ENCODE measurements around the gene VGLL4.
"Not testable (repeated sequence)": the region's sequence is repeated elsewhere in the genome, so short reads cannot be mapped to it uniquely, and the experiment has no call there.

VGLL4 gene

GRCh38 chr3:11643605-11644087 lies at the start of gene VGLL4:
VGLL4 (minus strand) TSS chr3:11643915; CDS start chr3:11643518, 397 bp downstream.
- peak; percentile 96 for DNase-seq

GRCh38 chr3:11692532-11692813 lies 48.8 kb upstream of the VGLL4 start:
- no peak for DNase-seq

- no peak for DNase-seq
Measured at GRCh38 chr3:11691767-11692531, 48.2 kb upstream of the VGLL4 start.

- DNase-seq, result peak; percentile 29
Measured at GRCh38 chr3:11690863-11691766, 47.4 kb upstream of the VGLL4 start.

- no peak for DNase-seq
Measured at GRCh38 chr3:11689749-11690148, 46.0 kb upstream of the VGLL4 start.

DNA sequence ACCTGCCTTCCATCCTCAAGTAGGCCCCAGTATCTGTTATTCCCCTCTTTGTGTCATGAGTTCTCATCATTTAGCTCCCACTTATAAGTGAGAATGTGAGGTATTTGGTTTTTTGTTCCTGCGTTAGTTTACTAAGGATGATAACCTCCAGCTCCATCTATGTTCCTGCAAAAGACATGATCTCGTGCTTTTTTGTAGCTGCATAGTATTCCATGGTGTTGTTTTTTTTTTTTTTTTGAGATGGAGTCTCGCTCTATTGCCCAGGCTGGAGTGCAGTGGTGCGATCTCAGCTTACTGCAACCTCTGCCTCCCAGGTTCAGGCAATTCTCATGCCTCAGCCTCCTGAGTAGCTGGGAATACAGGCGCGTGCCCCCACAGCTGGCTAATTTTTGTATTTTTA lies 41.3 kb upstream of the VGLL4 start:
- not testable (repeated sequence) for DNase-seq

- DNase-seq, result no peak
Measured at GRCh38 chr3:11680509-11680908, 36.8 kb upstream of the VGLL4 start.

GRCh38 chr3:11679964-11680363 lies 36.2 kb upstream of the VGLL4 start:
- DNase-seq, result no peak

- no peak for DNase-seq
Measured at GRCh38 chr3:11672363-11672762, 28.6 kb upstream of the VGLL4 start.

- no peak for DNase-seq
Measured at GRCh38 chr3:11671648-11672100, 28.0 kb upstream of the VGLL4 start.

DNA sequence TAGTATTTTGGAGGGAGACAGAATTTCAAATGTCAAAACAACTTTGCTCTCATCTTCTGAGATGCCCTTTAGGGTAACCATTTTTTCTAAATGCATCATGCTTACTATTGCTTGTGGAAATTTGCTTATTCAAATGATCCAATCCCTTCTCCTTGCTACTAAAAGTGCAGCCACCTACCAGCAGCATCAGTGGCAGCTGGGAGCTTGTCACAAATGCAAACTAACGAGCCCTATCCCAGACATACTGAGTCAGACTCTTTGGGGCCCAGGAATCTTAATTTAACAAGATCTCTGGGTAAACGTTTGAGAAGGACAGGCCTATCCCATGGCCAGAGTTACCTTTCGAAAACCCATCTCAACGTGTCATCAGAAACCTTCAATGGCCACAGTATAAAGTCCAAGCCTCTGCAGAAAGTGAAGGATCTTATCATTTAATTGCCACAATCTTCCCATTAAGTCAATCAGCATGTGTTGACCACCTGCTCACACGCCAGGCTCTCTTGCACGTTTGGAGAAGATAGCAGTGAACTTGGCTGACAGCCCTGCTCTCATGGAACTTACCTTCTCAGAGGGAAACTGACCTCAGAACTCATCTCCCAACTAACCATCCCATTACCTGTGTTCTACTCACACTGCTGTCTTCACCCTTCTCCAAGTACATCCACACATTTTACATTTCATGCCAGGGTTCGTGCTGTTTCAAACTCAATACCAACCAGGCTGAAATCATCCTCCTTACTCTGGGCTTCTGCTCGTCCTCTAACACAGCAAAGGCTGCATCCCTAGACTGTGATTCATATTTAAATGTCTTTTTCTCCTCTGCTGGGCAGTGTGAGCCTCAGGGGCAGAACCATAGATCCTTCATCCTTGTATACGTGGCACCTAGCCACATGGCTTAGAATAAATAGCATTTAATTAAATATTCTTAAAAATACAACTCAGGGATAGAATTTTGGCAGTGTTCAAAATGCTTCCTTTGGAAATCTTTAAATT lies 24.8 kb upstream of the VGLL4 start:
- no peak for DNase-seq

DNA sequence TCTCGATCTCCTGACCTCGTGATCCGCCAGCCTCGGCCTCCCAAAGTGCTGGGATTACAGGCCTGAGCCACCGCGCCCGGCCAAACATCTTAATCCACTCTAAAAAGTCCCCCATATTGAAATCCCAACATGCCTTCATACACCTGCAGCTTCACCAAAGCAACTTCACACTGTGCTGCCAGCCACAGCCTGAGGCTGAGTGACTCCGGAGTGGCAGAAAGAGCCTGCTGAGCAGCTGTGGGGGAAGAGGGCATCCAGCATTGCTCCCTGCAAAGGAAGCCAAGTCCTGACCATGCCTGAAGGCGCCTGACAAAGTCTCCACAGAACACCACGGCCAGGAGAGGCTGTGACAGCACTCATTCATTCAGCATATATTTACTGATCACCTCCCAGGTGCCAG lies 21.6 kb upstream of the VGLL4 start:
- DNase-seq, result no peak

- no peak for DNase-seq
Measured at GRCh38 chr3:11662392-11662990, 18.8 kb upstream of the VGLL4 start.

DNA sequence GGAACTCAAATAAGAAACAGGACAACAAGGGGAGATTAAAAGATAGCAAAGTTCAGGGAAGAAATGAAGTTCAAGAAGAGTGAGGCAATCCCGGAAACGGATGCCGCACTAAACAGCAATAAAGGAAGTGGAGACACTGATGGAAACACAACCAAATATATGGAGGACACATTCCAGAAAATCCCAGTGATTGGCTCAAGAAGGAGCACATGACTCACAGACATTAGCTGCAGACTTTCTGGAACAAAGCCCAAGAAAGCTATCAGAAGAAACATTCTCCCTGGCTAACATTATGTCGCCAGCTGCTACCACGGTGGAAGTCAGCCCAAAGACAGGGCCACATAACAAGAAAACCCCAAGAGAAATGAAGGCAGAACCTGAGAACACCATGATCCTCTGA lies 18.1 kb upstream of the VGLL4 start:
- DNase-seq, result no peak

GRCh38 chr3:11661052-11661656 lies 17.4 kb upstream of the VGLL4 start:
- DNase-seq, result no peak

- no peak for DNase-seq
Measured at GRCh38 chr3:11660242-11660641, 16.5 kb upstream of the VGLL4 start.

DNA sequence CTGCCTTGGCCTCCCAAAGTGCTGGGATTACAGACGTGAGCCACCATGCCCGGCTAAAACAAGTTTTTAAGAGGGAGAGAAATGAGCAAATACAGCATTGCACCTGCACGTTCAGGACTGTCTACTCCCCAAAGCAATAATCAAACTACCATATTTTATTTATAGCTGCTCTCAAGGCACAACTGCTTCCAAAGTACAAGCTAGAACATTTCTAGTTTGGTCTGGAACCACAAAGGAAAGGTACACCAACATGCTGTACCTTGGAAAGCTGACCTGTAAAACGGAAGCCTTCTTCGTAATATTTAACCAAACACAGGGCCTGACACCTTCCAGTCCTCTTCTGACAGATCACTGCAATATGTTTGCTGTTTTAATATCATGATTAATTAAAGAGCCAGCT lies 14.5 kb upstream of the VGLL4 start:
- no peak for DNase-seq

GRCh38 chr3:11655196-11655928 lies 11.6 kb upstream of the VGLL4 start:
- peak; percentile 56 for DNase-seq

- no peak for DNase-seq
Measured at GRCh38 chr3:11654166-11654565, 10.5 kb upstream of the VGLL4 start.

GRCh38 chr3:11653298-11654055 lies 9.8 kb upstream of the VGLL4 start:
- no peak for DNase-seq

Data from eye (tissue), 1 donor.